KMS-11 (cell line): ENCODE results near the gene RAB35.

Experiments used
- H2AFZ ChIP-seq: fragments of 200-600 bp; sonication (generic); 2 replicates; pipeline ENCODE4 v1.6.1; 2016; ENCODE audit warnings: antibody characterized with exemption, mixed run types, low read depth
- H3K27ac ChIP-seq: fragments of 200-600 bp; sonication (generic); 2 replicates; pipeline ENCODE4 v1.6.1; 2016; ENCODE audit warnings: mild to moderate bottlenecking, mixed run types
- H3K27me3 ChIP-seq: fragments of 200-600 bp; sonication (generic); 2 replicates; pipeline ENCODE4 v1.6.1; 2017; ENCODE audit warnings: mild to moderate bottlenecking, low read depth, mixed run types, moderate library complexity; ENCODE audit not compliant: insufficient read depth
- H3K36me3 ChIP-seq: fragments of 200-600 bp; sonication (generic); 2 replicates; pipeline ENCODE4 v1.6.1; 2017; ENCODE audit warnings: mild to moderate bottlenecking, mixed run types; ENCODE audit not compliant: insufficient read depth
- H3K4me1 ChIP-seq: fragments of 200-600 bp; sonication (generic); 2 replicates; pipeline ENCODE4 v1.6.1; 2016; ENCODE audit warnings: mild to moderate bottlenecking, low read depth, mixed run types; ENCODE audit not compliant: poor library complexity, severe bottlenecking
- H3K4me2 ChIP-seq: fragments of 200-600 bp; sonication (generic); 2 replicates; pipeline ENCODE4 v1.7.0; 2016; ENCODE audit warnings: mild to moderate bottlenecking, mixed run types
- H3K4me3 ChIP-seq: fragments of 200-600 bp; sonication (generic); IDR thresholded peaks from 2 replicates; pipeline ENCODE4 v1.6.1; 2017; ENCODE audit warnings: low read depth, low read length, mixed read lengths; ENCODE audit not compliant: insufficient read depth
- H3K79me2 ChIP-seq: fragments of 200-600 bp; sonication (generic); 2 replicates; pipeline ENCODE4 v1.6.1; 2016; ENCODE audit warnings: low read depth, mixed run types; ENCODE audit not compliant: insufficient read depth
- H3K9ac ChIP-seq: fragments of 200-600 bp; sonication (generic); 2 replicates; pipeline ENCODE4 v1.6.1; 2016; ENCODE audit warnings: mild to moderate bottlenecking, mixed run types
- H4K20me1 ChIP-seq: fragments of 200-600 bp; sonication (generic); 2 replicates; pipeline ENCODE4 v1.6.1; 2016; ENCODE audit warnings: mild to moderate bottlenecking, mixed run types; ENCODE audit not compliant: insufficient read depth
- TF ChIP-seq, protein P1 (sequence below): fragments of 200-600 bp; sonication (generic); conservative IDR thresholded peaks from 2 replicates; pipeline ENCODE4 v1.6.1; 2017; ENCODE audit warnings: low read depth, mild to moderate bottlenecking, antibody characterized with exemption, low read length, moderate library complexity, mixed read lengths

The RAB35 gene

DNA sequence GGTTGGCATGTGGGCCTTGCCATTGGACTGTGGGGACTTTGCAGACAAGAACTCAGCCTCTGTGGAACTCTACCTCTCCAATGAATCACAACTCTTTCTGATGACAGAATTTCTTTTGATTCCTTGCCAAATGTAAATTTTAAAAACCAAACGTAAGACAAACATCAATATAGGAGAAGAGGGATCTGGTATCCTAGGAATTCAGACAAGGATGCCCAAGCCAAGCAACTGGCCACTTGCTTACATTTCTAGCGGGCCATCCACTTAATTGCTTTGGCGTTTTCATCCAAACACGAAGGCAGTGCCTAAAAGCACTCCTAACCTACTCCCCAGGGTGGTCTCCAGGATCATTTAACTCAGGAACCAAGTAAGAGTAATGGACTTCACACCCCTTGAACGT lies 23.4 kb upstream of the RAB35 start:
- Histone ChIP-seq H3K4me2 (no peak overlapping the region), H3K9ac (no peak overlapping the region), H3K36me3 (no peaks in the 10 kb centered on the region), H2AFZ (no peak overlapping the region), H3K79me2 (no peaks in the 10 kb centered on the region), H3K27me3 (no peaks in the 10 kb centered on the region), H4K20me1 (no peaks in the 10 kb centered on the region), H3K4me3 (no peak overlapping the region), H3K27ac (no peak overlapping the region), H3K4me1 (peaks cover 23% of the 10 kb centered on the region)
- TF ChIP-seq, protein P1, sequence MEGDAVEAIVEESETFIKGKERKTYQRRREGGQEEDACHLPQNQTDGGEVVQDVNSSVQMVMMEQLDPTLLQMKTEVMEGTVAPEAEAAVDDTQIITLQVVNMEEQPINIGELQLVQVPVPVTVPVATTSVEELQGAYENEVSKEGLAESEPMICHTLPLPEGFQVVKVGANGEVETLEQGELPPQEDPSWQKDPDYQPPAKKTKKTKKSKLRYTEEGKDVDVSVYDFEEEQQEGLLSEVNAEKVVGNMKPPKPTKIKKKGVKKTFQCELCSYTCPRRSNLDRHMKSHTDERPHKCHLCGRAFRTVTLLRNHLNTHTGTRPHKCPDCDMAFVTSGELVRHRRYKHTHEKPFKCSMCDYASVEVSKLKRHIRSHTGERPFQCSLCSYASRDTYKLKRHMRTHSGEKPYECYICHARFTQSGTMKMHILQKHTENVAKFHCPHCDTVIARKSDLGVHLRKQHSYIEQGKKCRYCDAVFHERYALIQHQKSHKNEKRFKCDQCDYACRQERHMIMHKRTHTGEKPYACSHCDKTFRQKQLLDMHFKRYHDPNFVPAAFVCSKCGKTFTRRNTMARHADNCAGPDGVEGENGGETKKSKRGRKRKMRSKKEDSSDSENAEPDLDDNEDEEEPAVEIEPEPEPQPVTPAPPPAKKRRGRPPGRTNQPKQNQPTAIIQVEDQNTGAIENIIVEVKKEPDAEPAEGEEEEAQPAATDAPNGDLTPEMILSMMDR, result no peak

GRCh38 chr12:120138366-120138765 lies 21.8 kb upstream of the RAB35 start:
- no peak overlapping the region for H3K27ac ChIP-seq
- H3K79me2 ChIP-seq, result no peaks in the 10 kb centered on the region
- no peak overlapping the region for H3K4me3 ChIP-seq
- peaks cover 39% of the 10 kb centered on the region for H3K4me1 ChIP-seq
- H4K20me1 ChIP-seq, result no peaks in the 10 kb centered on the region
- no peaks in the 10 kb centered on the region for H3K36me3 ChIP-seq
- H3K27me3 ChIP-seq, result no peaks in the 10 kb centered on the region
- H3K4me2 ChIP-seq, result no peak overlapping the region
- TF ChIP-seq, protein P1, result no peak
- H3K9ac ChIP-seq, result no peak overlapping the region
- H2AFZ ChIP-seq, result no peak overlapping the region

DNA sequence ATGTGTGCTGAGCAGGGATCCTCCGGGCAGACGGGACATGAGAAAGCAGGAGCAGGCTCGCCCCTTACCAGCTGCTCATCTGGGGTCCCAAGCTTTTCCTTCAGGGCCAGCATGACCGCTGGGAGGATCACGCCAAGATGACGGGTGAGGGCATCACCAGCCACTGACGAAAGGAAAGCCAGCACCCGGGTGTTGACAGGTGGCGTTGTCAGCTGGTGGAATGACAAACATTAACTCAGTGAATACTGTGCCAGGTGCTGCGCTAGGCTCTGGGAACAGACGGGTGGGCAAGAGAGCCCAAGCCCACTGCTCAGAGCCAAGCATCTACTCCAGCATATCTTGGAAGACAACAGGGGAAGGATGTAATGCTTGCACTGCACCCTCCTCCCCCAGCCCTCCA lies 21.3 kb upstream of the RAB35 start:
- H4K20me1 ChIP-seq, result no peaks in the 10 kb centered on the region
- no peak overlapping the region for H3K27ac ChIP-seq
- H3K79me2 ChIP-seq, result no peaks in the 10 kb centered on the region
- no peaks in the 10 kb centered on the region for H3K36me3 ChIP-seq
- H3K4me3 ChIP-seq, result no peak overlapping the region
- TF ChIP-seq, protein P1, result no peak
- H3K4me2 ChIP-seq, result no peak overlapping the region
- peaks cover 45% of the 10 kb centered on the region for H3K4me1 ChIP-seq
- H2AFZ ChIP-seq, result no peak overlapping the region
- H3K9ac ChIP-seq, result no peak overlapping the region
- H3K27me3 ChIP-seq, result no peaks in the 10 kb centered on the region

DNA sequence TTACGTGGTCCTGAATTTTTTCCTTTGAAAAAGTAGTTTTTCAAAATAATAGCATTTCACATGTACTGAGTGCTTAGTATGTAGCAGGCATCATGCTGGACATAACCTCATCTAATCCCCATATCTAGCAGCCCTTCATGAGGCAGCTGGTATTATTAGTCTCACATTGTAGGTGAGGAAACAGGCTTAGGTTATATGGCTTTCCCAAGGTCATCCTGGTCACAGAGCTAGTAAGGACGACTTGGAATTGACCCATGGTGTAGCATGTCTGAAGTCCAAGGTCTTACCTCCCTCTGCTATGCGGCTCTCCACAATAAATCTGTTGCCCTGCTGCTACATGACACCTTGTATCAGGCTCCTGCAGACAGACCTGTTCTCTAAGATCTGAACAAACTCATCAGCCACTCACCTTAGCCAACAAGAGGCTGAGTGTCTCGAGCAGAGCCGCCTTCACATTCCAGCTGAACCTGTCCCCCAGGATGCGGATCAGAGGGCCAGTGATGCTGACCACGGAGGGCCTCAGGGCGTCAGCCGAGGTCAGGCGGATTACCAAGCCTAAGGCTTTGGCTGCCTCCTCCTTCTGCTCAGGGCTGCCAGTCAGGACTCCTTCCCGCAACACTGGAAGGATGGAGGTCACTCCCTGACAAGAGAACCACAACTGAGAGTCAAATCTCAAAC lies 19.7 kb upstream of the RAB35 start:
- peaks cover 61% of the 10 kb centered on the region for H3K4me1 ChIP-seq
- H3K4me3 ChIP-seq, result no peak overlapping the region
- no peaks in the 10 kb centered on the region for H3K79me2 ChIP-seq
- no peak overlapping the region for H3K4me2 ChIP-seq
- H2AFZ ChIP-seq, result no peak overlapping the region
- TF ChIP-seq, protein P1, result no peak
- H4K20me1 ChIP-seq, result no peaks in the 10 kb centered on the region
- no peaks in the 10 kb centered on the region for H3K36me3 ChIP-seq
- no peak overlapping the region for H3K27ac ChIP-seq
- no peaks in the 10 kb centered on the region for H3K27me3 ChIP-seq
- H3K9ac ChIP-seq, result no peak overlapping the region
